Small intestine (tissue), 7 donors: ENCODE data around the gene HOTAIR. TPM values are rescaled to one million over a fixed set of nuclear protein-coding genes. Genes with fewer than 3 reads are reported as not detected.

ENCODE experiments used
- DNase-seq, 2 donors: peaks; one replicate each; pipeline versions ENCODE4 v3.0.0 to v3.0.0-alpha.2; 2013
- FAIRE-seq: peaks from 2 replicates; lab custom pipeline; 2012; peaks lifted over from hg19 to GRCh38; lab: Jason Lieb, UNC
- H3K27ac ChIP-seq, 3 donors: one replicate each; pipeline ENCODE4 v1.5.1; 2013; ENCODE audit warnings: low read length in 2 of 3, mild to moderate bottlenecking in 2 of 3, control low read depth in 1 of 3, inconsistent platforms in 1 of 3, low read depth in 1 of 3, moderate library complexity in 1 of 3
- H3K27me3 ChIP-seq, 3 donors: one replicate each; pipeline ENCODE4 v1.6.1; 2013; ENCODE audit warnings: low read length in 3 of 3, inconsistent platforms in 1 of 3; ENCODE audit not compliant: control insufficient read depth in 3 of 3, insufficient read depth in 3 of 3
- H3K36me3 ChIP-seq, 3 donors: one replicate each; pipeline ENCODE4 v1.6.1; 2013; ENCODE audit warnings: low read length in 3 of 3, inconsistent platforms in 1 of 3, low read depth in 1 of 3, mild to moderate bottlenecking in 1 of 3, moderate library complexity in 1 of 3; ENCODE audit not compliant: control insufficient read depth in 3 of 3, insufficient read depth in 2 of 3
- H3K4me1 ChIP-seq, 3 donors: one replicate each; pipeline ENCODE4 v1.6.1; 2013; ENCODE audit warnings: low read length in 2 of 3, inconsistent platforms in 1 of 3, low read depth in 1 of 3, mild to moderate bottlenecking in 1 of 3, moderate library complexity in 1 of 3; ENCODE audit not compliant: control insufficient read depth in 3 of 3, insufficient read depth in 2 of 3
- H3K4me3 ChIP-seq, 3 donors: one replicate each; pipeline ENCODE4 v1.5.1; 2013; ENCODE audit warnings: low read length in 3 of 3, control low read depth in 1 of 3, inconsistent platforms in 1 of 3, low read depth in 1 of 3, mild to moderate bottlenecking in 1 of 3, moderate library complexity in 1 of 3
- H3K9me3 ChIP-seq, 2 donors: one replicate each; pipeline ENCODE4 v1.6.1; 2013; ENCODE audit warnings: low read depth in 1 of 2, low read length in 1 of 2; ENCODE audit not compliant: control insufficient read depth in 2 of 2, insufficient read depth in 1 of 2
- WGBS, 3 donors: extraction: QIAGEN DNeasy Blood & Tissue Kit; methylation state at CpG; one replicate each; pipeline ENCODE4 v1.1.7; 2013; 5-methylcytosine and 5-hydroxymethylcytosine counted together
- polyA plus RNA-seq, 4 donors: library from polyadenylated mRNA; stranded (reverse) in 3 of 4; unstranded in 1 of 4; fragments of 200-250 nt in 3 of 4; fragments of 120-200 nt in 1 of 4; gene quantifications; one replicate each; pipeline versions ENCODE4 v1.2.1 to v1.2.3, GENCODE V29; 2013
- donor health status: healthy with polysubstance abuse.
- donor health status: control.
- donor health status: control.
- donor health status: Bipolar disorder and iron deficiency.
- donor health status: healthy.

Gene HOTAIR
- polyA plus RNA-seq, 4 donors: 0.24 TPM; not detected in 3

DNA sequence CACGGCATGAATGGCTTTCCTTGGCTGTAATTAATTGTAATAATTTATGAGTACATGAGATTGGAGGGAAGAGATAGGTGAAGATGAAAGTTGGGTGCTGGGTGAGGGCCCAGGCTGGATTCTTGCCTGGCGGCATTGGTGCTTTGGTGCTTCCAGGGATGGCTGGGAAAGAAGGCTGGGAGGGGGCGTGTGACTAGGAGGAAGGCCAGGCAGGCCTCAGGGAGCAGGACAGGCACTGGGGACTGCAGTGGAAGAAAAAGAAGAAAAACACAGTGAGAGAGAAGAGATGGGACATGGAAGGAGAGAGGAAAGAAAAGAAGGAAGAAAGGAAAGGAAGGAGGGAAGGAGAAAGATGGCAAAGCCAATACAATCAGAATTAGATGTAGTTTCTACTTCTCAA is 28.9 kb upstream of the HOTAIR start:
- FAIRE-seq (no peak), DNase-seq (no peak)
- Histone ChIP-seq H3K27ac (no peak overlapping the region), H3K9me3 (peaks cover 0 to 2% of the 10 kb centered on the region in 2 donors), H3K27me3 (peaks cover 0 to 100% (median 79%) of the 10 kb centered on the region in 3 donors), H3K36me3 (no peaks in the 10 kb centered on the region), H3K4me1 (peaks cover 0 to 24% (median 0%) of the 10 kb centered on the region in 3 donors), H3K4me3 (no peak overlapping the region)
- WGBS, 3 donors: 14 to 40% (median 28%) methylated on average over 3 of the region's 3 CpGs

GRCh38 chr12:54002915-54003389 is 28.2 kb upstream of the HOTAIR start:
- no peak overlapping the region for H3K4me3 ChIP-seq
- DNase-seq: no peak
- peaks cover 0 to 100% (median 81%) of the 10 kb centered on the region in 3 donors for H3K27me3 ChIP-seq
- no peak overlapping the region for H3K27ac ChIP-seq
- H3K36me3 ChIP-seq: no peaks in the 10 kb centered on the region
- FAIRE-seq: no peak
- H3K9me3 ChIP-seq: peaks cover 0 to 2% of the 10 kb centered on the region in 2 donors
- peaks cover 0 to 24% (median 0%) of the 10 kb centered on the region in 3 donors for H3K4me1 ChIP-seq
- WGBS, 3 donors: 15 to 28% (median 27%) methylated on average over 18 to 19 of the region's 19 CpGs

GRCh38 chr12:54002278-54002914 is 27.6 kb upstream of the HOTAIR start:
- 16 to 18% (median 18%) methylated on average over 19 of the region's 19 CpGs for WGBS, 3 donors
- DNase-seq (no peak), FAIRE-seq (no peak)
- H3K4me1 ChIP-seq: peaks cover 0 to 24% (median 0%) of the 10 kb centered on the region in 3 donors
- no peak overlapping the region for H3K27ac ChIP-seq
- H3K27me3 ChIP-seq: peaks cover 0 to 100% (median 82%) of the 10 kb centered on the region in 3 donors
- no peak overlapping the region for H3K4me3 ChIP-seq
- no peaks in the 10 kb centered on the region for H3K36me3 ChIP-seq
- H3K9me3 ChIP-seq: peaks cover 0 to 2% of the 10 kb centered on the region in 2 donors

DNA sequence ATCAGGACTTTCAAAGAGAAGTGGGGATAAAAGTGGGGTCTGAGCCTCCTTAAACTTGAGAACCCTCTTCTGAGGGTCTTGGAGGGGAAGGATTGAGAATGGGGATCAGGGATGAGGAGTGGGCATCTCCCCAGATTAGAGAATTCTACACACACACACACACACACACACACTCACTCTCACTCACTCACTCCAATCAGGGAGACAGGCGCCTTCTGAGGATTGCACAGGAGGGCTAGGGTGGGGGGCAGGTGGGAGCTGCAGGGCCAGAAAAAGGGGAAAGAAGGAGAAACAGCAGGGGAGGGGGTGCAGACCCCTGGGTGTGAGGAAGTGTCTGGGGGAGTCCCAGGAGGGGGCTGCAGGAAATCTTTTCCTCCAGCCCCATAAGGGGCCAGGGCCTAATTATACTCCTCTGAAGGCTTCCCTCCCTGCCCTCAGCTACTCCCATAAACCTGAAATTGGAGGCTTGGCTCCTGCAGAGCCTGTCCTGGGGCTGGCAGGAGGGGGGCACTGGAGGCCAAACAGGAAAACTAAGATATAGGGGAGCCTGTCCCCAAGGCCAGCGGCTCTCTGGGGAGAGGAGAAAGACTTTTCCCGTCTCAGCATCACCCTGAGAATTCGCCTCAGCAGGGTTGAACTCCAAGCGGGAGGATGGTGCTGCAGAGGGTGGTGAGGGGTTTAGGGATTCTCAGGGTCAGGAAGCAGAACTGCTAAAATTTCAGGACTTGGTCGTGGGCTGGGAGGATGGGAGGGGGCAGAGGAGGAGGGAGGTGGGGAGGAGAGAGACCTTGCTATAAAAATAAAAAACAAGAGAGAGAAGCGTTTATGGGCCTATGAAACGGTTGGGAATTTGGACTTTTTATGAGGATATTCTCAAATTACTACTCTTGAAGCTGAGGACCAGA is 26.8 kb upstream of the HOTAIR start:
- Histone ChIP-seq H3K4me1 (peaks cover 0 to 18% (median 0%) of the 10 kb centered on the region in 3 donors), H3K4me3 (no peak overlapping the region), H3K9me3 (peaks cover 0 to 2% of the 10 kb centered on the region in 2 donors), H3K36me3 (no peaks in the 10 kb centered on the region), H3K27me3 (peaks cover 0 to 100% (median 82%) of the 10 kb centered on the region in 3 donors), H3K27ac (no peak overlapping the region)
- FAIRE-seq: no peak
- WGBS, 3 donors: 11 to 22% (median 18%) methylated on average over 8 of the region's 8 CpGs
- DNase-seq: no peak

GRCh38 chr12:54000116-54001114 is 25.7 kb upstream of the HOTAIR start, which contains the start of gene HOXC9:
HOXC9 (plus strand) TSS chr12:54000161; CDS start chr12:54000189, 28 bp downstream.
- FAIRE-seq (no peak), DNase-seq (no peak)
- no peak within 1 kb of the TSS for H3K27ac ChIP-seq
- H3K9me3 ChIP-seq: peaks cover 0 to 3% of the 10 kb centered on the region in 2 donors
- WGBS, 3 donors: 3 to 5% (median 4%) methylated on average over 86 to 87 of the region's 87 CpGs
- peaks cover 0 to 16% (median 0%) of the 10 kb centered on the region in 3 donors for H3K4me1 ChIP-seq
- H3K4me3 ChIP-seq: peak within 1 kb of the TSS in 2 of 3 donors; percentile 4 to 30
- peaks cover 0 to 100% (median 81%) of the 10 kb centered on the region in 3 donors for H3K27me3 ChIP-seq
- H3K36me3 ChIP-seq: no peaks in the 10 kb centered on the region

- DNase-seq (peak in 1 of 2 donors; percentile 45), FAIRE-seq (no peak)
- peak overlapping the region in 1 of 3 donors; percentile 30 for H3K4me3 ChIP-seq
- H3K9me3 ChIP-seq: peaks cover 0 to 3% of the 10 kb centered on the region in 2 donors
- peaks cover 0 to 100% (median 78%) of the 10 kb centered on the region in 3 donors for H3K27me3 ChIP-seq
- H3K27ac ChIP-seq: no peak overlapping the region
- WGBS, 3 donors: 4 to 5% (median 4%) methylated on average over 35 of the region's 35 CpGs
- H3K36me3 ChIP-seq: no peaks in the 10 kb centered on the region
- peaks cover under 1 to 23% (median 2%) of the 10 kb centered on the region in 3 donors for H3K4me1 ChIP-seq
Observed at GRCh38 chr12:53999559-54000115, 24.9 kb upstream of the HOTAIR start.

- DNase-seq (no peak), FAIRE-seq (no peak)
- peaks cover 4 to 31% (median 4%) of the 10 kb centered on the region in 3 donors for H3K4me1 ChIP-seq
- 7 to 12% (median 12%) methylated on average over 13 of the region's 13 CpGs for WGBS, 3 donors
- no peaks in the 10 kb centered on the region for H3K36me3 ChIP-seq
- H3K4me3 ChIP-seq: no peak overlapping the region
- H3K27ac ChIP-seq: no peak overlapping the region
- H3K27me3 ChIP-seq: peaks cover 0 to 100% (median 78%) of the 10 kb centered on the region in 3 donors
- peaks cover 0 to 3% of the 10 kb centered on the region in 2 donors for H3K9me3 ChIP-seq
Observed at GRCh38 chr12:53998900-53999236, 24.1 kb upstream of the HOTAIR start.
